Progenitor cell of endocrine pancreas (in vitro differentiated cells): ENCODE results near the gene BPTF. TPM values are rescaled to one million over a fixed set of nuclear protein-coding genes. Genes with fewer than 3 reads are reported as not detected.
"Not testable (repeated sequence)": the region's sequence is repeated elsewhere in the genome, so short reads cannot be mapped to it uniquely, and the experiment has no call there.

Experiments used
- DNase-seq: peaks from one replicate; pipeline ENCODE4 v3.0.0; 2021; ENCODE audit warnings: low spot score; ENCODE audit not compliant: unreplicated experiment
- H3K27ac Mint-ChIP-seq: 2 replicates; pipeline ENCODE4 v1.8.0; 2021; ENCODE audit warnings: mild to moderate bottlenecking, moderate library complexity, mixed read lengths
- H3K27me3 Mint-ChIP-seq: 2 replicates; pipeline ENCODE4 v1.8.0; 2021; ENCODE audit warnings: mixed read lengths
- H3K36me3 Mint-ChIP-seq: 2 replicates; pipeline ENCODE4 v1.8.0; 2022; ENCODE audit warnings: mixed read lengths; ENCODE audit not compliant: insufficient read depth
- H3K4me1 Mint-ChIP-seq: 2 replicates; pipeline ENCODE4 v1.8.0; 2021; ENCODE audit warnings: low read depth, mixed read lengths
- H3K4me3 Mint-ChIP-seq: 2 replicates; pipeline ENCODE4 v1.8.0; 2021; ENCODE audit warnings: low read depth, mild to moderate bottlenecking, moderate library complexity, mixed read lengths
- H3K9me3 Mint-ChIP-seq: 2 replicates; pipeline ENCODE4 v1.8.0; 2021; ENCODE audit warnings: low read depth, mixed read lengths
- total RNA-seq: library from RNA; stranded (reverse); gene quantifications from 2 replicates; pipeline ENCODE4 v1.2.1, GENCODE V29; 2021
- TF ChIP-seq, protein P1 (sequence below): fragments of 200-600 bp; sonication (generic); IDR thresholded peaks from one replicate; pipeline ENCODE4 v1.5.0; 2021; ENCODE audit warnings: antibody characterized with exemption, mild to moderate bottlenecking; ENCODE audit not compliant: unreplicated experiment

BPTF gene
- total RNA-seq, 1 donor from 2014 or later, result 194 TPM

DNA sequence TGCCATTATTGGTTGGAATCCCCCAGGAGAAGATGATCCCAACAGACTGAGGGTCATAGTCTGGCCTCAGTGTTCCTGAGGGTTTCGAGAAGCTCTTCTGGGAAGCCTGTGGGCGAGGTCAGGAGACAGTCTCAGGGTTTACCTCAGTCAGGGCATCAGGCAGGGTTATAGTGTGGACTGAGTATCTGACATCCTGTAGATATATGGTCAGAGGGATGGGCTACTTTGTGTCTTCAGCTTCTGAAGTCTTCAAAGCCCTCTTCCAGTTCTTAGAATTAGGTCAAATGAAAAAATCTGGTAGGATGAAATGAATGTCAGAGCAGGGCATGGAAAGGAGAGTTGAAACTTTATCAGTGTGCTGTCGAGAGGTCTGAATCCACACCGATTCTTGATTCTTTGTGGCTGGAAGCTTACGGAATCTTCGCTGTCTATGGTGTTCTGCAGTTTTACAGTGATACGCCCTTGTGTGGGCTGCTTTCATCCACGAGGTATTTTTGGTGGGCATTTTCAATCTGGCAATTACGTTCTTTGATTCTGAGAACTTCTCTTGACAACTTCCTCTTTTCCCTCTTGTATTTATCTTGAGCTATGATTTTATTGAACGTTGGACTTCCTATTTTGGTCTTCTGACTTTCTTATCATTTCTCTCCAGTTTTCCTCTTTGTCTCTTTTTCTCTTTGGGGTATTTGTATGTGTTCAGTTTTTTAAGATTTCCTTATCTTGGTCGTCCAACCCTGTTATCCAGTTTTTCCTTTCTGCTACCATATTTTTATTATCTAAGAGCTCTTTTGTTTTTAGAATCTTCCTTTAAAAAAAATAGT, 30.4 kb downstream of the BPTF start:
- peaks cover 20% of the 10 kb centered on the region for H3K4me1 Mint-ChIP-seq
- no peaks in the 10 kb centered on the region for H3K27me3 Mint-ChIP-seq
- TF ChIP-seq, protein P1, sequence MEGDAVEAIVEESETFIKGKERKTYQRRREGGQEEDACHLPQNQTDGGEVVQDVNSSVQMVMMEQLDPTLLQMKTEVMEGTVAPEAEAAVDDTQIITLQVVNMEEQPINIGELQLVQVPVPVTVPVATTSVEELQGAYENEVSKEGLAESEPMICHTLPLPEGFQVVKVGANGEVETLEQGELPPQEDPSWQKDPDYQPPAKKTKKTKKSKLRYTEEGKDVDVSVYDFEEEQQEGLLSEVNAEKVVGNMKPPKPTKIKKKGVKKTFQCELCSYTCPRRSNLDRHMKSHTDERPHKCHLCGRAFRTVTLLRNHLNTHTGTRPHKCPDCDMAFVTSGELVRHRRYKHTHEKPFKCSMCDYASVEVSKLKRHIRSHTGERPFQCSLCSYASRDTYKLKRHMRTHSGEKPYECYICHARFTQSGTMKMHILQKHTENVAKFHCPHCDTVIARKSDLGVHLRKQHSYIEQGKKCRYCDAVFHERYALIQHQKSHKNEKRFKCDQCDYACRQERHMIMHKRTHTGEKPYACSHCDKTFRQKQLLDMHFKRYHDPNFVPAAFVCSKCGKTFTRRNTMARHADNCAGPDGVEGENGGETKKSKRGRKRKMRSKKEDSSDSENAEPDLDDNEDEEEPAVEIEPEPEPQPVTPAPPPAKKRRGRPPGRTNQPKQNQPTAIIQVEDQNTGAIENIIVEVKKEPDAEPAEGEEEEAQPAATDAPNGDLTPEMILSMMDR, result no peak
- peaks cover 5% of the 10 kb centered on the region for H3K9me3 Mint-ChIP-seq
- peaks cover 22% of the 10 kb centered on the region for H3K36me3 Mint-ChIP-seq
- peak overlapping the region; percentile 18 for H3K27ac Mint-ChIP-seq
- no peak for DNase-seq
- no peak overlapping the region for H3K4me3 Mint-ChIP-seq

DNA sequence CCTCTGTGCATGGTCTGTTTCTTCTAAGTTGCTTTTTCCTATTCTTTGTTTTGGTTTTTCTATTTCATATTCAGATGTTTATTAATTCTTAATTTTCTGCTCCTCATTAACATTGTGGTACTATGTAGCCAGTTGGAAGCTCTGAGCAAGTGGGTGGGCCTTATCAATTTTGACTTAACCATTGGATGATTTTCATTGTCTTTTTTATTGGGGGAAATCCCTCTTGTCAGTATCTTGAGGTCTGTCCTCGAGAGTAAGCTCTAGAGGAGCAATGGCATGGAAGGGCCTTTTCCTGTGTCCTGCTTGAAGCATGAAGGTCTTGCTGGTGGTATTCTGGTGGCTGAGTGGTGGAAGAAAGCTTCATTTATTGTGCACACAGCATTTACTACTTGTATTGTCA, 31.1 kb downstream of the BPTF start:
- not testable (repeated sequence) for H3K4me3 Mint-ChIP-seq, DNase-seq, H3K9me3 Mint-ChIP-seq, H3K27ac Mint-ChIP-seq, H3K27me3 Mint-ChIP-seq
- H3K36me3 Mint-ChIP-seq, result peaks cover 23% of the 10 kb centered on the region
- H3K4me1 Mint-ChIP-seq, result peaks cover 13% of the 10 kb centered on the region

DNA sequence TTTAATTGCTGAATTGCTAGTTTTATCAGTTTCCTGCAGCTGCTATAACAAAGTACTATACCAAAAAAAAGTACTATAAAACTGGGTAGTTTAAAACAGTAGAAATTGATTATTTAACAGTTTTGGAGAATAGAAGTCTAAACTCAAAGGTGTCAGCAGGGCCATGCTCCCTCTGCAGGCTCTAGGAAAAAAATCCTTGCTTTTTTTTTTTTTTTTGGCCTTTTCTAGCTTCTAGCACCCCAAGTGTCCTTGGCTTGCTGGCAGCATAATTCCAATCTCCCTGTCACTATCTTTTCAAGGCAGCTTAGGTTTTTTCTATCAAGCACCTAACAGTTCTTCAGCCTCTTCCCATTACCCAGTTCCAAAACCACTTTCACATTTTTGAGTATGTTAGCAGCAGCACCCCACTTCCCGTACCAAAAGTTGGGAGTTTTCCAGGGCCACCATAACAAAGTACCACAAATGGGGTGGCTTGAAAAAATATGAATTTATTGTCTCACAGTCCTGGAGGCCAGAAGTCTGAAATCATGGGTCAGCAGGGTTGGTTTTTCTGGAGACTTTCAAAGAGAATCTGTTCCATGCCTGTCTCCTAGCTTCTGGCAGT, 37.4 kb downstream of the BPTF start:
- Mint-ChIP-seq H3K27me3 (no peaks in the 10 kb centered on the region), H3K36me3 (peaks cover 10% of the 10 kb centered on the region), H3K4me3 (no peak overlapping the region), H3K4me1 (peaks cover 5% of the 10 kb centered on the region), H3K27ac (peak overlapping the region; percentile 27), H3K9me3 (no peaks in the 10 kb centered on the region)
- DNase-seq, result no peak
- TF ChIP-seq, protein P1, result peak; percentile 14

DNA sequence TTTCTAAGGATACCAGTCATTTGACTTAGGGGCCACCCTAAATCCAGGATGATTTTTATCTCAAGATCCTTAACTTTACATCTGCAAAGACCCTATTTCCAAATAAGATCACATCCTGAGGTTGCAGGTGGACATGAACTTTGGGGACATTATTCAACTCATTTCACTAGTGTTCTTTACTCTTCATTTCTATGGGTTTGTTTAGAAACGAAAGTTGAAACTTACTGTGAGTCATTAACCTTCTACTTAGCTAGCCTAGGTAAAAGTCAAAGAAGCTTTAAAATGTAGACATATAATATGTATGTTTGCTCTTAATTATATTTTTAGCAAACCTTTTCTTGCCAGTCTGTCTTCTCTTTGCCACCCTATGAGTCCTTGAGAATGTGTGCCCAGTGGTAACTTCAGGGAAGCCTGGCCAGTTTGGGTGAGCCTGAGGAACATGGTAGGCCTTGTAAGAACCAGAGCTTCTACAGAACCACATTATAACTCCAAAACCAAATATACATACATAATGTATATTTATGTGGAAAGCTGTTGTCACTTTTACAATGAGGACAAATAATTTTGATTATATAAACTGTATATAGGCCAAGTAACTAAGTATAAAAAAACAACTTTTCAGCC, 38.4 kb downstream of the BPTF start:
- TF ChIP-seq, protein P1, result no peak
- Mint-ChIP-seq H3K4me3 (no peak overlapping the region), H3K4me1 (peaks cover 4% of the 10 kb centered on the region), H3K27ac (no peak overlapping the region), H3K9me3 (no peaks in the 10 kb centered on the region), H3K36me3 (peaks cover 10% of the 10 kb centered on the region), H3K27me3 (no peaks in the 10 kb centered on the region)
- no peak for DNase-seq

DNA sequence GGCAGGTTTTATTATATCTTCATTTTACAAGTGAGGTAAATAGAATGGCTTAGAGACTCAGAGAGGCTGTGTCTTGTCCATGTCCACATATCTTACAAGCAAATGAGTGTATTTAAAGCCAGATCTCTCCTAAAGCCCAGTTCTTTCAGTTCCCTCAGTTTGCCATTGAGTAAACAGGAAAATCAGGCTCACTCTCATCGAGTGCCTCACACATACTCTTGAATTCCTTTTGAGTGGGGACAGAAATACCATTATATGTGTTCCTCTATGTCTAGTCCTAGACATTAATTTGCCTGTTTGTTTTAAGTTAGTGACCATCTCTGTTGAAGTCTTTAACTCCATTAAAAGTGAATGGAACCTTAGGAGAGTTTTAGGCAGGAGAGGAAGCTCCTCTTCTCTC, 40.1 kb downstream of the BPTF start:
- H3K4me1 Mint-ChIP-seq, result peaks cover 4% of the 10 kb centered on the region
- H3K27ac Mint-ChIP-seq, result no peak overlapping the region
- no peaks in the 10 kb centered on the region for H3K9me3 Mint-ChIP-seq

More for the DNA sequence above, 40.1 kb downstream of the BPTF start:
- Mint-ChIP-seq H3K36me3 (peaks cover 14% of the 10 kb centered on the region), H3K4me3 (no peak overlapping the region), H3K27me3 (no peaks in the 10 kb centered on the region)
- TF ChIP-seq, protein P1, result no peak
- DNase-seq, result no peak
